ENCODE results near the gene RNGTT. TPM values are rescaled to one million over a fixed set of nuclear protein-coding genes. Genes with fewer than 3 reads are reported as not detected.

The RNGTT gene
- total RNA-seq, 1 experiment from 2014 or later: 40.8 TPM

Other genes with a start within 250 kb of the RNGTT start
- gene PNRC1, start 117.1 kb upstream of the RNGTT start, total RNA-seq (2014; rRNA removed; shearing (Covaris generic)): 51.8 and 54.8 TPM in 2 replicates
- 8.3 and 10.0 TPM in 2 replicates for gene SRSF12, start 154.5 kb upstream of the RNGTT start, total RNA-seq (2014; rRNA removed; shearing (Covaris generic))
- gene PM20D2, start 182.4 kb upstream of the RNGTT start, total RNA-seq (2014; rRNA removed; shearing (Covaris generic)): 51.9 and 57.8 TPM in 2 replicates